Fibroblast of pulmonary artery (primary cell): ENCODE results near the gene NKD2.
A peak's percentile ranks its signal among the peaks of the same experiment; 100 is the strongest.
"Not testable (repeated sequence)": the region's sequence is repeated elsewhere in the genome, so short reads cannot be mapped to it uniquely, and the experiment has no call there.

Experiments used
- DNase-seq: peaks from one replicate; pipeline ENCODE4 v3.0.0-alpha.2; 2010; ENCODE audit warnings: low read depth
- H3K4me3 ChIP-seq: replicated peaks from 2 replicates; pipeline ENCODE4 v1.5.1; 2011; ENCODE audit warnings: low read depth, mild to moderate bottlenecking, control low read depth, low read length, moderate library complexity
- TF ChIP-seq, protein P1 (sequence below): IDR thresholded peaks from 2 replicates; pipeline ENCODE4 v1.5.1; 2011; ENCODE audit warnings: mild to moderate bottlenecking, control low read depth, low read length, inconsistent platforms; ENCODE audit errors: missing control alignments

The NKD2 gene

GRCh38 chr5:1000329-1000728 is 8.3 kb upstream of the NKD2 start:
- no peak for DNase-seq
- no peak overlapping the region for H3K4me3 ChIP-seq
- TF ChIP-seq, protein P1, sequence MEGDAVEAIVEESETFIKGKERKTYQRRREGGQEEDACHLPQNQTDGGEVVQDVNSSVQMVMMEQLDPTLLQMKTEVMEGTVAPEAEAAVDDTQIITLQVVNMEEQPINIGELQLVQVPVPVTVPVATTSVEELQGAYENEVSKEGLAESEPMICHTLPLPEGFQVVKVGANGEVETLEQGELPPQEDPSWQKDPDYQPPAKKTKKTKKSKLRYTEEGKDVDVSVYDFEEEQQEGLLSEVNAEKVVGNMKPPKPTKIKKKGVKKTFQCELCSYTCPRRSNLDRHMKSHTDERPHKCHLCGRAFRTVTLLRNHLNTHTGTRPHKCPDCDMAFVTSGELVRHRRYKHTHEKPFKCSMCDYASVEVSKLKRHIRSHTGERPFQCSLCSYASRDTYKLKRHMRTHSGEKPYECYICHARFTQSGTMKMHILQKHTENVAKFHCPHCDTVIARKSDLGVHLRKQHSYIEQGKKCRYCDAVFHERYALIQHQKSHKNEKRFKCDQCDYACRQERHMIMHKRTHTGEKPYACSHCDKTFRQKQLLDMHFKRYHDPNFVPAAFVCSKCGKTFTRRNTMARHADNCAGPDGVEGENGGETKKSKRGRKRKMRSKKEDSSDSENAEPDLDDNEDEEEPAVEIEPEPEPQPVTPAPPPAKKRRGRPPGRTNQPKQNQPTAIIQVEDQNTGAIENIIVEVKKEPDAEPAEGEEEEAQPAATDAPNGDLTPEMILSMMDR: no peak

DNA sequence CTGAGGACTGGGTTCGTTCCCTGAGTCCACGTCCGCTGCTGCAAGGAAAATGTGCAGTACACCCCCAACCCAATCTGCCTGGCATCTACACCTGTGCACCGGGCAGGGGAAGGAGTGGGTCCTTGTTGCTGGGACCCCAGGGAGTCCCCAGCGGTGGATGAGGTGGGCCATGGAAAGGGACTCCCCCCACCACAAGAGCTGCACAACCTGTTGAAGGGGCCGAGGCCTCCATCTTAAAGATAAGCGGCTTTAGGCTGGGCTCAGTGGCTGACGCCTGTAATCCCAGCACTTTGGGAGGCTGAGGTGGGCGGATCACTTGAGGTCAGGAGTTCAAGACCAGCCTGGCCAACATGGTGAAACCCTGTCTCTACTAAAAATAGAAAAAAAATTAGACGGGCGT is 7.8 kb upstream of the NKD2 start:
- H3K4me3 ChIP-seq, DNase-seq: not testable (repeated sequence)

DNA sequence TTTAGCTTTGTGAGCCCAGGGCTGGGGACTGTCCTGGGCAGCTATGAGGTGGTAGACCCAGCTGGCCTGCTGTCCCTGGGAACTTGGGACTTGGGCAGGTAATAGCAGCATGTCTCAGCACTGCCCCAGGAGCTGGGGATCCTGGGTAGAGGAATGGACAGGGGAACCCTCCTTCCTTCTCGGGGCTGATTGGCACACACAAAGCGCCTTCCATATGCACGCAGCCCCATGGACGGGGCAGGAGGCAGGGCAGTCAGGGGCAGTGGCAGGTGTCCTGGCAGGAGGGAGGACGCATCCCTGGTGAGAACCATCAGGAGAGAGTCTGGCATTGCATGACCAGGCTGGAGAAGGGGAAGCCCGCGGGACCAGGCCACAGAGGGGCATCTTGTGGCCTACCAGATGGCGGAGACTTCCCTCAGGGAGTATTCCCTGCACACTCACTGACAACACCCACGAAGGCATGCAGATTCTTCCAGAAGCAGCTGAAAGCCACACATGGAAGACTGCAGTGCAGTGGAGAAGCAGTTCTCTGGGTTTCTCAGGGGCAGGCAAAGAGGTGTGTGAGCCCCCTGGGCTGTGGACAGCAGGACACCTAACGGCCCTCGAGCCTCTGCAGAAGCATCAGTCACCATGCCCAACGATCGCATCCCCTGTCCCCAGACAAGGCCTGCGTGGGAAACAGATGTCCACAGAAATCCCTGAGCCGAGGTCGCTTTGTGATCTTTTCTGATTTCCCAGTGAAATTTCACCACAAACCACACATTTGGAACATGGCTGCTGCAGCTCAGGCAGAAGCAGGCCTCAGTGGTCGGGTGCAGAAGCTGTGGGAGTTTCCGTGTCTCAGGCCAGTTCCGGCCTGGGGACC is 7.0 kb upstream of the NKD2 start:
- no peak for DNase-seq
- TF ChIP-seq, protein P1: no peak
- H3K4me3 ChIP-seq: no peak overlapping the region

- TF ChIP-seq, protein P1: no peak
- DNase-seq: no peak
- no peak overlapping the region for H3K4me3 ChIP-seq
Observed at GRCh38 chr5:1002271-1002546, 6.4 kb upstream of the NKD2 start.

GRCh38 chr5:1002836-1003235 is 5.8 kb upstream of the NKD2 start:
- TF ChIP-seq, protein P1: no peak
- no peak for DNase-seq
- H3K4me3 ChIP-seq: no peak overlapping the region

- TF ChIP-seq, protein P1: no peak
- no peak overlapping the region for H3K4me3 ChIP-seq
- DNase-seq: no peak
Observed at GRCh38 chr5:1003296-1003937, 5.2 kb upstream of the NKD2 start.

- peak overlapping the region; percentile 43 for H3K4me3 ChIP-seq
Observed at GRCh38 chr5:1004461-1005248, 3.9 kb upstream of the NKD2 start.

More at GRCh38 chr5:1004461-1005248, 3.9 kb upstream of the NKD2 start:
- TF ChIP-seq, protein P1: peak; percentile 38
- peak; percentile 60 for DNase-seq
